K562 (cell line): Measurements from ENCODE around the gene SYN1. TPM values are rescaled to one million over a fixed set of nuclear protein-coding genes. Genes with fewer than 3 reads are reported as not detected.
A peak's percentile ranks its signal among the peaks of the same experiment; 100 is the strongest.

Experiments
- CBX8 ChIP-seq: fragments of 200-600 bp; sonication (generic); IDR thresholded peaks from 2 replicates; pipeline ENCODE4 v1.6.1; 2012; ENCODE audit warnings: borderline replicate concordance, mixed run types, low read depth, mild to moderate bottlenecking, moderate library complexity, mixed read lengths, low read length, control low read depth, inconsistent platforms; ENCODE audit not compliant: poor library complexity, severe bottlenecking; ENCODE audit errors: extremely low read depth
- CEBPZ ChIP-seq: fragments of 150-350 bp; IDR thresholded peaks from 2 replicates; pipeline ENCODE4 v1.6.1; 2014; ENCODE audit warnings: low read depth, mild to moderate bottlenecking, low read length, borderline replicate concordance
- CREBBP ChIP-seq: IDR thresholded peaks from one replicate; pipeline ENCODE4 v1.6.1; 2012; ENCODE audit warnings: low read depth, mild to moderate bottlenecking, control low read depth, inconsistent platforms, low read length
- EP400 ChIP-seq: fragments of 450-650 bp; IDR thresholded peaks from 2 replicates; pipeline ENCODE4 v1.6.1; 2017; ENCODE audit warnings: antibody characterized with exemption, mild to moderate bottlenecking, moderate library complexity
- GTF2A2 ChIP-seq: IDR thresholded peaks from 2 replicates; pipeline ENCODE4 v1.6.1; 2016; ENCODE audit warnings: mild to moderate bottlenecking, missing genetic modification characterization, missing compliant biosample characterization
- HDAC6 ChIP-seq: IDR thresholded peaks from 2 replicates; pipeline ENCODE4 v1.6.1; 2012; ENCODE audit warnings: low read depth, mild to moderate bottlenecking, control low read depth, inconsistent platforms, low read length, moderate library complexity
- HNRNPLL ChIP-seq: fragments of 200-400 bp; formaldehyde crosslinking; IDR thresholded peaks from 2 replicates; pipeline ENCODE4 v1.6.1; 2017; ENCODE audit warnings: low read length, low read depth, mild to moderate bottlenecking; ENCODE audit not compliant: poor library complexity, severe bottlenecking
- KHSRP ChIP-seq: fragments of 450-650 bp; IDR thresholded peaks from 2 replicates; pipeline ENCODE4 v1.6.1; 2017
- KLF13 ChIP-seq: fragments of 450-650 bp; IDR thresholded peaks from 2 replicates; pipeline ENCODE4 v1.6.1; 2016; ENCODE audit warnings: missing genetic modification characterization, low read depth, mild to moderate bottlenecking, missing compliant biosample characterization, moderate library complexity, borderline replicate concordance
- MEF2A ChIP-seq: IDR thresholded peaks from 2 replicates; pipeline ENCODE4 v1.6.1; 2011; ENCODE audit warnings: low read depth, mild to moderate bottlenecking, low read length, moderate library complexity; ENCODE audit not compliant: control insufficient read depth
- NCOR1 ChIP-seq: fragments of 450-650 bp; IDR thresholded peaks from 2 replicates; pipeline ENCODE4 v1.6.1; 2016; ENCODE audit warnings: mild to moderate bottlenecking, moderate library complexity
- NRF1 ChIP-seq, 2 experiments: fragments of 450-650 bp; IDR thresholded peaks in 1 of 2; conservative IDR thresholded peaks in 1 of 2; 2 replicates each; pipeline ENCODE4 v1.6.1; 2014; ENCODE audit warnings: mild to moderate bottlenecking in 2 of 2
- PML ChIP-seq: IDR thresholded peaks from 2 replicates; pipeline ENCODE4 v1.6.1; 2012; ENCODE audit warnings: low read length, inconsistent platforms
- RAD21 ChIP-seq, 2 experiments: fragments of 250-450 bp in 1 of 2; fragments of 450-650 bp in 1 of 2; sonication (Bioruptor Pico) in 1 of 2; formaldehyde crosslinking in 1 of 2; IDR thresholded peaks in 1 of 2; conservative IDR thresholded peaks in 1 of 2; 2 replicates each; pipeline versions ENCODE4 v1.4.0 to v1.8.0; 2020 to 2022; ENCODE audit warnings: mild to moderate bottlenecking in 2 of 2, moderate library complexity in 1 of 2
- RB1 ChIP-seq: fragments of 450-650 bp; IDR thresholded peaks from 2 replicates; pipeline ENCODE4 v1.6.1; 2017; ENCODE audit warnings: low read depth, mild to moderate bottlenecking
- SIX5 ChIP-seq, 2 experiments: IDR thresholded peaks; 2 replicates each; pipeline ENCODE4 v1.6.1; 2011; ENCODE audit warnings: low read length in 2 of 2, borderline replicate concordance in 1 of 2, low read depth in 1 of 2, mild to moderate bottlenecking in 1 of 2, moderate library complexity in 1 of 2; ENCODE audit not compliant: insufficient read depth in 1 of 2
- XRCC5 ChIP-seq: fragments of 200-400 bp; formaldehyde crosslinking; IDR thresholded peaks from 2 replicates; pipeline ENCODE4 v1.6.1; 2017; ENCODE audit warnings: low read depth, mild to moderate bottlenecking, low read length
- ZNF143 ChIP-seq: sonication (generic); formaldehyde crosslinking; IDR thresholded peaks from 2 replicates; pipeline ENCODE4 v1.9.0; 2022; ENCODE audit warnings: mild to moderate bottlenecking, missing genetic modification reagents
- ZNF224 ChIP-seq: sonication (generic); formaldehyde crosslinking; IDR thresholded peaks from 2 replicates; pipeline ENCODE4 v1.8.0; 2022; ENCODE audit warnings: mild to moderate bottlenecking, missing genetic modification reagents
- ZNF766 ChIP-seq: fragments of 200-800 bp; sonication (Bioruptor generic); conservative IDR thresholded peaks from 2 replicates; pipeline ENCODE4 v1.6.1; 2016; ENCODE audit warnings: missing genetic modification characterization, missing compliant biosample characterization
- ZNF780A ChIP-seq: fragments of 250-450 bp; sonication (Bioruptor Pico); IDR thresholded peaks from 2 replicates; pipeline ENCODE4 v1.5.0; 2021; ENCODE audit warnings: mild to moderate bottlenecking
- ZNF830 ChIP-seq: fragments of 250-450 bp; sonication (Bioruptor Pico); IDR thresholded peaks from 2 replicates; pipeline ENCODE4 v1.5.0; 2021; ENCODE audit warnings: mild to moderate bottlenecking
- polyA plus RNA-seq, 8 experiments: library from polyadenylated mRNA; depleted of rRNA in 4 of 8; stranded (reverse) in 5 of 8; unstranded in 3 of 8; fragments of >200 nt; fragmentation: Nextera tagmentation in 2 of 8; fragmentation: Illumina TruSeq in 1 of 8; extraction: Ambion mirVana in 2 of 8; extraction: Trizol in 1 of 8; gene quantifications; 2 replicates each; pipeline versions ENCODE4 v1.2.1 to v1.2.3, GENCODE V29; 2011 to 2014; ENCODE audit warnings: inconsistent platforms in 1 of 8, missing spikeins in 1 of 8
- total RNA-seq, 7 experiments: library from RNA; depleted of rRNA in 6 of 7; stranded (reverse); fragments of >200 nt in 6 of 7; fragmentation: Illumina TruSeq in 2 of 7; extraction: Trizol in 2 of 7; gene quantifications; 2 replicates each; pipeline versions ENCODE4 v1.2.1 to v1.2.3, GENCODE V29; 2011 to 2021; ENCODE audit warnings: low replicate concordance in 1 of 7
- TF ChIP-seq, protein P1 (sequence below): fragments of 200-800 bp; sonication (Bioruptor generic); IDR thresholded peaks from 2 replicates; pipeline ENCODE4 v1.6.1; 2017; ENCODE audit warnings: missing genetic modification characterization, missing compliant biosample characterization
- TF ChIP-seq, protein P2 (sequence below): sonication (generic); formaldehyde crosslinking; IDR thresholded peaks from 2 replicates; pipeline ENCODE4 v1.8.0; 2022; ENCODE audit warnings: mild to moderate bottlenecking, missing genetic modification reagents

Gene SYN1
- total and polyA plus RNA-seq, 9 of the 15 experiments (the other 6 are each of a cell fraction or from before 2014, with no cell fraction given): 0.01 to 0.28 (median 0.18) TPM; not detected in 2

DNA sequence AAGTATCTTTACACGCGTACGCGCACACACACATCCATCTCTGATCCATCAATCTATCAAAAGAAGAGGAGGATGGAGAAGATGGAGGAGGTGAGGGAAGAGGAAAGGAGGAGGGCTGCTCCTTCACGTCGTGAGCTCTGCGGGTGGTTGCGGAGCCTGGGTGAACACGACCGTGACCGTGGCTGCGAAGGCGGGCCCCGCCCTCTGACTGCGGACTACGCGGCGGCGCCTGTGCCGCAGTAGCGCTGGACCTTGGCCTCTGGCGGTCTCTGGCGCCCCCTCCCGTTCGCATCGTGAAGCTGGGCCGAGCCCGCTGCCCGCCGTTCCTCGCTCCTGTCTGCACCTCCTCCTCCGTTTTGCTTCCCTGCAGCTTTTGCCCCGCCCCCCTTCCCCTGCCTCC, 96.4 kb downstream of the SYN1 start (continued):
- TF ChIP-seq SIX5 (IDR thresholded peaks at IDR 0.05; ENCODE audit: borderline replicate concordance in 1 of 2, insufficient read depth in 1 of 2, low read depth in 1 of 2, low read length in 2 of 2) (no peak), ZNF780A (CRISPR knock-in tag) (no peak), MEF2A (no peak), PML (no peak), CREBBP (no peak), RAD21 (CRISPR knock-in tag; conservative IDR thresholded peaks at IDR 0.05 in 1 of 2, IDR thresholded peaks at IDR 0.05 in 1 of 2) (peak; percentile 86 to 87), ZNF224 (CRISPR knock-in tag) (no peak), ZNF766 (CRISPR knock-in tag) (no peak), NCOR1 (0 out of 2 replicates have a peak, but pooled peaks have one; percentile 6), KHSRP (no peak), ZNF830 (CRISPR knock-in tag) (no peak), CEBPZ (no peak), CBX8 (no peak), NRF1 (conservative IDR thresholded peaks at IDR 0.05 in 1 of 2, IDR thresholded peaks at IDR 0.05 in 1 of 2) (peak; percentile 29 to 56; a peak in 2 of 4 replicates), ZNF143 (no peak), HDAC6 (no peak), HNRNPLL (peak; percentile 72), XRCC5 (peak; percentile 26; the same call in 1 of the 2 replicates), KLF13 (no peak; the same call in 1 of the 2 replicates), EP400 (peak; percentile 18; the same call in 1 of the 2 replicates), GTF2A2 (tag) (no peak), RB1 (peak; percentile 81)
- TF ChIP-seq, protein P1, sequence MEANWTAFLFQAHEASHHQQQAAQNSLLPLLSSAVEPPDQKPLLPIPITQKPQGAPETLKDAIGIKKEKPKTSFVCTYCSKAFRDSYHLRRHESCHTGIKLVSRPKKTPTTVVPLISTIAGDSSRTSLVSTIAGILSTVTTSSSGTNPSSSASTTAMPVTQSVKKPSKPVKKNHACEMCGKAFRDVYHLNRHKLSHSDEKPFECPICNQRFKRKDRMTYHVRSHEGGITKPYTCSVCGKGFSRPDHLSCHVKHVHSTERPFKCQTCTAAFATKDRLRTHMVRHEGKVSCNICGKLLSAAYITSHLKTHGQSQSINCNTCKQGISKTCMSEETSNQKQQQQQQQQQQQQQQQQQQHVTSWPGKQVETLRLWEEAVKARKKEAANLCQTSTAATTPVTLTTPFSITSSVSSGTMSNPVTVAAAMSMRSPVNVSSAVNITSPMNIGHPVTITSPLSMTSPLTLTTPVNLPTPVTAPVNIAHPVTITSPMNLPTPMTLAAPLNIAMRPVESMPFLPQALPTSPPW: peak; percentile 64
- TF ChIP-seq, protein P2, sequence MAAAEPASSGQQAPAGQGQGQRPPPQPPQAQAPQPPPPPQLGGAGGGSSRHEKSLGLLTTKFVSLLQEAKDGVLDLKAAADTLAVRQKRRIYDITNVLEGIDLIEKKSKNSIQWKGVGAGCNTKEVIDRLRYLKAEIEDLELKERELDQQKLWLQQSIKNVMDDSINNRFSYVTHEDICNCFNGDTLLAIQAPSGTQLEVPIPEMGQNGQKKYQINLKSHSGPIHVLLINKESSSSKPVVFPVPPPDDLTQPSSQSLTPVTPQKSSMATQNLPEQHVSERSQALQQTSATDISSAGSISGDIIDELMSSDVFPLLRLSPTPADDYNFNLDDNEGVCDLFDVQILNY: no peak
